ENCODE results near the gene SLC12A7. TPM values are rescaled to one million over a fixed set of nuclear protein-coding genes. Genes with fewer than 3 reads are reported as not detected.
A peak's percentile ranks its signal among the peaks of the same experiment; 100 is the strongest.

Gene SLC12A7
- total and polyA plus RNA-seq, 2 of the 13 experiments (the other 11 are each of a cell fraction or from before 2014, with no cell fraction given): 14.0 to 18.5 TPM

GRCh38 chr5:1007221-1007680 is 104.6 kb downstream of the SLC12A7 start:
- Histone ChIP-seq H3K4me2 (ENCODE audit: low read depth, low read length) (no peak overlapping the region; the same call in 1 of the 2 replicates), H4K20me1 (ENCODE audit: insufficient read depth, low read length) (0 out of 2 replicates have a peak, but pooled peaks cover 3% of the 10 kb centered on the region), H2AFZ (ENCODE audit: low read length) (no peak overlapping the region), H3K36me3 (replicated peaks in 1 of 2; ENCODE audit: control insufficient read depth in 1 of 2, insufficient read depth in 2 of 2, low read length in 2 of 2) (no peaks in the 10 kb centered on the region), H3K27ac (ENCODE audit: extremely low read length, insufficient read depth, low read length) (no peak overlapping the region), H3K4me1 (ENCODE audit: insufficient read depth, low read length) (peaks cover 58% of the 10 kb centered on the region), H3K4me3 (replicated peaks in 1 of 3; ENCODE audit: insufficient read depth in 1 of 3, low read depth in 2 of 3, low read length in 3 of 3) (no peak overlapping the region), H3K79me2 (ENCODE audit: insufficient read depth, low read length) (no peaks in the 10 kb centered on the region), H3K9ac (ENCODE audit: insufficient read depth, low read depth, low read length) (no peak overlapping the region), H3K9me3 (ENCODE audit: low read length) (no peaks in the 10 kb centered on the region), H3K27me3 (ENCODE audit: control insufficient read depth in 1 of 2, insufficient read depth in 2 of 2, low read length in 2 of 2) (peaks cover 7 to 60% of the 10 kb centered on the region in 2 experiments)
- DNase-seq (ENCODE audit: low spot score): no peak
- ChIA-PET CTCF (ENCODE audit: low intra/inter-chr PET ratio, low total read pairs) (no interaction called here), POLR2A (interaction anchor here (1.2 kb wide), 1 partner anchor 154 kb away, joined by 3 read pairs; no protein-coding TSS in a partner anchor)
- 27% methylated on average over 12 of the region's 17 CpGs for WGBS (ENCODE audit: low lambda C conversion rate)
- no peak for FAIRE-seq
- BruUV-seq (replicated peaks): no TSS peak
- peak; percentile 11 for ATAC-seq
- intact Hi-C loops (cut with micrococcal nuclease; ENCODE audit: unreplicated experiment) (no loop called here), in situ Hi-C loops (cut with HindIII; ENCODE audit: extremely low pct_ligation_motif_present, low pct_unique_long_range_greater_than_20kb) (no loop called here)
- TF ChIP-seq ZNF687 (CRISPR knock-in tag; IDR thresholded peaks at IDR 0.05): 0 out of 2 replicates have a peak, but pooled peaks have one; percentile 15
- no peak for TF ChIP-seq FOSL1 (CRISPR knock-in tag; IDR thresholded peaks at IDR 0.05; ENCODE audit: borderline replicate concordance)

- ChIA-PET CTCF (ENCODE audit: low intra/inter-chr PET ratio, low total read pairs) (no interaction called here), POLR2A (no interaction called here)
- ATAC-seq (no peak), FAIRE-seq (no peak), DNase-seq (ENCODE audit: low spot score) (no peak)
- H3K9ac ChIP-seq (ENCODE audit: insufficient read depth, low read depth, low read length): no peak overlapping the region
- H3K4me3 ChIP-seq (replicated peaks in 1 of 3; ENCODE audit: insufficient read depth in 1 of 3, low read depth in 2 of 3, low read length in 3 of 3): no peak overlapping the region
- no peak overlapping the region; the same call in 1 of the 2 replicates for H3K4me2 ChIP-seq (ENCODE audit: low read depth, low read length)
- 0 out of 2 replicates have a peak, but pooled peaks cover 3% of the 10 kb centered on the region for H4K20me1 ChIP-seq (ENCODE audit: insufficient read depth, low read length)
- H3K27ac ChIP-seq (ENCODE audit: extremely low read length, insufficient read depth, low read length): no peak overlapping the region
- WGBS (ENCODE audit: low lambda C conversion rate): 15% methylated on average over 3 of the region's 5 CpGs
- intact Hi-C loops (cut with micrococcal nuclease; ENCODE audit: unreplicated experiment) (no loop called here), in situ Hi-C loops (cut with HindIII; ENCODE audit: extremely low pct_ligation_motif_present, low pct_unique_long_range_greater_than_20kb) (no loop called here)
- no peaks in the 10 kb centered on the region for H3K9me3 ChIP-seq (ENCODE audit: low read length)
- no peaks in the 10 kb centered on the region for H3K36me3 ChIP-seq (replicated peaks in 1 of 2; ENCODE audit: control insufficient read depth in 1 of 2, insufficient read depth in 2 of 2, low read length in 2 of 2)
- no TSS peak for BruUV-seq (replicated peaks)
- TF ChIP-seq E2F2 (CRISPR knock-in tag; IDR thresholded peaks at IDR 0.05; ENCODE audit: borderline replicate concordance) (no peak), SIN3A (IDR thresholded peaks at IDR 0.05; ENCODE audit: borderline replicate concordance, low read depth, low read length) (no peak), MYPOP (CRISPR knock-in tag; IDR thresholded peaks at IDR 0.05) (no peak), PAX8 (CRISPR knock-in tag; IDR thresholded peaks at IDR 0.05; ENCODE audit: borderline replicate concordance) (no peak), HOXA3 (CRISPR knock-in tag; IDR thresholded peaks at IDR 0.05) (no peak), ZNF761 (CRISPR knock-in tag; conservative IDR thresholded peaks at IDR 0.05) (no peak)
- no peak overlapping the region for H2AFZ ChIP-seq (ENCODE audit: low read length)
- H3K79me2 ChIP-seq (ENCODE audit: insufficient read depth, low read length): no peaks in the 10 kb centered on the region
- H3K27me3 ChIP-seq (ENCODE audit: control insufficient read depth in 1 of 2, insufficient read depth in 2 of 2, low read length in 2 of 2): peaks cover 7 to 66% of the 10 kb centered on the region in 2 experiments
- H3K4me1 ChIP-seq (ENCODE audit: insufficient read depth, low read length): peaks cover 58% of the 10 kb centered on the region
Measured at GRCh38 chr5:1006656-1007071, 105.2 kb downstream of the SLC12A7 start.
